Stimulated activated CD8-positive, alpha-beta memory T cell treated with anti-CD3 and anti-CD28 coated beads, Interleukin-4, amount 100 ng/mL, for 4 hours (primary cell): ENCODE data around the gene PCDH10.

Experiments used
- DNase-seq, 2 donors: peaks; one replicate each; pipeline ENCODE4 v3.0.0-alpha.2; 2020; ENCODE audit warnings: low read depth in 2 of 2, low spot score in 1 of 2

The PCDH10 gene

DNA sequence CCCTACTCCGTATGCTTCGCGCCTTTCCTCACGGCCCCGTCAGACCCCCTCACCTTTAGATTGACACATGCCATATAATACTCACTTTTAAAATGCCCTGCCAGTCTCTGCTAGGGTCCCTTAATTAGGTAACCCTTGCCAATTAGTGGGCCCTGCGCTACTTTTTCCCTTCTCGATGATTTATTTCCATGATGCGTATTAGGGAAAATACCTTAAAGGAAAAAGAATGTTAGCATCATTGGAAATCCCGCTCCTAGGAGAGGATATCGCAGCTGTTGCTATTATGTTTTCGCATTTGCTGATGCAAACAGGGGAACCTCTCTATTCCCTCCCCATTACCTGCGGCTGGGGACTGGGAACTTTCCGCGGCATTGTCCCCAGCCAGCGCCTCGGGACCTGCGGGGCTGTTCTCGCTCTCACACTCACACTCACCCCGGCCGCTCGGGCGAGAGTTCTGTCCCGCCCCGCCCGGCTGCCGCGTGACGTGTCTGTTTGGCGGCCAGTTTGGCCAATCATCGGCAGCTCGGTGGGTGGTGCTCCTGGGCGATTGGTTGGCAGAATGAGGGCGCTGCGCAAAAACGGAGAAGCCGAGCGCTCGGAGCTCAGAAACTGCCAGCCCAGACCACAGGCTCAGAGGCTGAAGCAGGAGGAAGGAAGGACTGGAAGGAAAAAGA lies at the start of gene PCDH10:
Gene PCDH10, plus strand, starts transcription at position 605 of the 674 bp plus-strand sequence. CDS start 847 bp downstream, outside the sequence.
- DNase-seq: no peak

- no peak for DNase-seq
Observed at GRCh38 chr4:133102043-133102442, 47.1 kb upstream of the PCDH10 start.

DNA sequence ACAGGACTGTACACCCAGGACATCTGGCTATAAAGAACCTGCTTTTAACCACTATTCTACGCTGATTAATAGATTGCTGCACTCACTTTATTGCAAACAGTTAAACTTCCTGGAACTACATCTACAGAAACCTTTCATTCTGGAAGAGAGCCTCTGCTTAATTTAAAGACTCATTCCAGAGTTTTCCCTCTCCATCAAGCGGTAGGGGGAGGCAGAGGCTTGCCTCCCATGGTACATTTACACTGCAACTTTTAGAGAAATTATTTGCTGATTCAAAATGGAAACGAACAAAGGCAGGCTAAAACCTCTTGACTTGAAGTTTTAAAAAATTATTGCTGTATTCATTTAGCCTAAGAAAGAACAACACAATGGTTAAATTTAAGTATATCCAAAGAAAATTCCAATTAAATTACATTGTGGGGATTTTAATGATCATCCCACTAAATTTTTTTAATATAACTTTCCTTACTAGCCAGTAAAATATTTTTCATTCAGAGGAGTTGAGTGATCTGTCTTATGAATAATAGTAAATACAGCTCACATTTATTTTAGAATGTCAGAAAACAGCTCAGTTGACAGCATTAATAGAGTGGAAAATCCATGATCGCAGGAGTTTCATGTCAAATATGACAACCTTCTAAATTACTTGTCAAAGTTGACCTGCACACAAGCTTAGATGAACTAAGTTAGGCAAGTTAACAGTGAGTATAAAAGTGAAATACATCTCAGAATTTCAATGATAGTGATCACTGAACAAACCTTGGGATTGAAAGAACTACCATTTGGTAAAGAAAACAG lies 46.3 kb upstream of the PCDH10 start:
- no peak for DNase-seq

GRCh38 chr4:133112641-133113040 lies 36.5 kb upstream of the PCDH10 start:
- DNase-seq: no peak

- no peak for DNase-seq
Observed at GRCh38 chr4:133124746-133125145, 24.3 kb upstream of the PCDH10 start.

- no peak for DNase-seq
Observed at GRCh38 chr4:133127500-133127899, 21.6 kb upstream of the PCDH10 start.

DNA sequence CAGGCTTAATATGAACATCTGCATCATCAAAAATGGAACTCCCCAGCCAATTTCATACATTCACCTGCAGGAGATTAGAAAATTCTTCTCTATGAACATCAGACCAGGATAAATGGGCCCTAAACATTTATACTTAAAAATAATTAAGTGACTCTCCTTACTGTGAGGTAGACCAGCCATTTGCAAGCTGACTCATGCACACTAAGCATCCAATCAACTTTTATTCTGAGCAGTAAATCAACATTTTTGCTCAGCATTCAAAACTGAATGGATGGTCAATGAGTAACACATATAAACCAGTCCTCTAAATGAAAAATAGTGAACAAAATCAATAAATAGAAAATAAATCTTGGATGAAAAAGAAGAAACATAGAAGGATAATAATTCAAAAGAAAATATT lies 19.9 kb upstream of the PCDH10 start:
- no peak for DNase-seq

DNA sequence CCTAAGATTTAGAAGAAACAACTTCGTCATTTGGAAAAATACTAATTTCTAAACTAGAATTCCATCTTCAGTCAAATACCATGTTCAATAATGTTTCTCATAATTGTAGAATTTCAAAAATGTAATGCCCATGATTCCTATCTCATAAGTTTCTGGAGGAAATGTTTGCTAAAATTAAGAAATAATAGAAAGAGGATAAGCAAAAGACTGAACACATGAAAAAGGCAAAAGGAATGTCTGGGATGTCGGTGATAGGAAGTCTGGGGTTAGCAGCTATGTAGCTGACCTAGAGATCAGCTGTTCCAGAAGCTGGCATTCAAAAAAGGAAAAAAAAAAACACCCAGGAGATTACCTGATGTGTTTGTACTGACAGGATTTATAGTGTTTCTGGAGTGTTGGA lies 18.9 kb upstream of the PCDH10 start:
- DNase-seq: no peak

DNA sequence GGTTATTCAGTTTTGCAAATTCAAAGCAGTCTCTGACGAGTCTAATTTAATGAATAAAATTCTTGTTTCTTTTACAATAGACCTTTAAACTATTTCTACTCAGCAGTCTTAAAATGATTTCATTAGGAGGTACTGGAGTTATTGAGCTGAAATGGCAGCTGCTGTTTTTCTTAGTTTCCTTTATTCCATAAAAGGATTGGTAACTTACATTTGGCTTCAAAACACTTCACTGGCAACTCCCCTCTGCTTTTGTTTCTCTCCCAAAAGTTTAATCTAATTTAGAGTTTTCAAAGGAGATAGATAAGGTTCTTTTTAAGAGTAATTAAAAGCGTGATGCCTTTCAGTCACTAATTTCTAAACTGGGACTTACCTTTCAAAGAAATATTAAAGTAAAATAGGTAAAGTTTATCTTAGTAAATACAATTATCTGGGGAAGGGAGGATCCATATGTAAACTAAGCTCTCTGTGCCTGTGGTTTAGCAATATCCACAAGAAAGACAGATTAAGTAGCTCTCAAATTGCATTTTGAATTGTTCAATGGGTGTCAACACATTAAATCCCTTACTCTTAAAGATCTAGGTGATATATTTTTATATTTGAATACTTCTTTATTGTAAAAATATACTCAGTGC lies 17.1 kb upstream of the PCDH10 start:
- no peak for DNase-seq

DNA sequence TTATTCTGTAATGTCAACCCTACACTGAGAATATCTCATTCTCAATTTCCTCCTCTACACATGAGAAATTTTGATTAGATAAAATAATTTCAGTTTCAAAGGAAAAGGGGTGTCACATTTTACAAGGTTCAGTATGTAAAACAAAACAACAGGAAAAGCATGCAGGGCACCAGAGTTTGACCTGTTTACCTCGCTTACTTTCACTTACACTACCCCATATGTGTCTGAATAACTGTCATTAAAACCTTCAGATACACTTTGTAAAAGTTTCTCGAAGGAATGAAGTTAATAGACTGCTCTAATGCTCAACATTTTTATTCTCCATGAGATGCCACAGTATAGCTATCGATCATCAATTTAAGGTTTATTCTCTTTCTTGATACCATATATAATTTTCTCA lies 12.3 kb upstream of the PCDH10 start:
- DNase-seq: no peak

DNA sequence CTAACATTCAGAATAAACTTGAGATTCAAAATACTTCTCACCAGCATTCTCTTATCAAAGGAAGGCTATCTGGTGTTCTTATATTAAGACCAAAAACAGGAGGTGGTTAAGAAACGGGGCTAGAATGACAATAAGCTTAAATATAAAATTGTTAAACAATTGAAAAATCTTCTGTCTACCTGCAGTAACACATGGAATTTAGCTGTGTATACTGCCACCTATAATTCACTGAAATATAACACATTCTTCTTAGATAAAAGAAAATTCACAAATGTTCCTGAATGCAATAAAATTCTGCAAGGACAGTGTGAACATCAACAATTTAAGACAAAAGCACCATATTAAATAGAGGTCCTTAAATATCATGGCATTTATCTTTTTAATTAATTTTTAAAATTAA lies 11.5 kb upstream of the PCDH10 start:
- DNase-seq: no peak

DNA sequence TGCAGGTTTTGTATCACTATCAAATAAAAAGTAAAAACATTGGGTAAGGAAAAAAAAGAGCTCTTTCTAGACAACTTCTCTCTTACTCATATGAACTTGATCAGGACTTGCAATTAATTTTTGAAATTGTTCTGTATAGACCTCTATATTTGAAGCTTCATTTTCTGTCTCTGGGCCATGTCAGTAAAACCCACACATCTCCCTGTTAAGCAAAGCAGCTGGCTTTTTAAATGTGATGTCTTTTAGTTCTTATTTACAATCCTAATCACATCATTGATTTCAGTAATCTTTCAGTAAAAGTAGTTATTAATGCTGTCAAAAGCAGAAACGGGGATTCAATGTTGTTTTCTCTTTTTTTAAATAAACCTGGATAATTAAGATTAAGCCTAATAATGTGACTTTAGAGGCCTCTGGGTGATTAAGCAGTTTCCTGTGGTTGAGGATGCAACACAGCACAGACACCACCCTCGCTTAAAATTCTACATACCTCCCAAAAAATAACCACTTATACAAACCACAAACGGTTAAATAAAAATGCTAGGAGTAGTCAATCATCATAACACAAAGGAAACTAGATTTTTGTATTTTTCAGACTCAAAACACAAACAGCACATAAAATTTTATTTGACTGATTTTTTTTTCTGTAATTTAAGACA lies 5.2 kb upstream of the PCDH10 start:
- DNase-seq: no peak

GRCh38 chr4:133145241-133145640 lies 3.9 kb upstream of the PCDH10 start:
- DNase-seq: no peak

DNA sequence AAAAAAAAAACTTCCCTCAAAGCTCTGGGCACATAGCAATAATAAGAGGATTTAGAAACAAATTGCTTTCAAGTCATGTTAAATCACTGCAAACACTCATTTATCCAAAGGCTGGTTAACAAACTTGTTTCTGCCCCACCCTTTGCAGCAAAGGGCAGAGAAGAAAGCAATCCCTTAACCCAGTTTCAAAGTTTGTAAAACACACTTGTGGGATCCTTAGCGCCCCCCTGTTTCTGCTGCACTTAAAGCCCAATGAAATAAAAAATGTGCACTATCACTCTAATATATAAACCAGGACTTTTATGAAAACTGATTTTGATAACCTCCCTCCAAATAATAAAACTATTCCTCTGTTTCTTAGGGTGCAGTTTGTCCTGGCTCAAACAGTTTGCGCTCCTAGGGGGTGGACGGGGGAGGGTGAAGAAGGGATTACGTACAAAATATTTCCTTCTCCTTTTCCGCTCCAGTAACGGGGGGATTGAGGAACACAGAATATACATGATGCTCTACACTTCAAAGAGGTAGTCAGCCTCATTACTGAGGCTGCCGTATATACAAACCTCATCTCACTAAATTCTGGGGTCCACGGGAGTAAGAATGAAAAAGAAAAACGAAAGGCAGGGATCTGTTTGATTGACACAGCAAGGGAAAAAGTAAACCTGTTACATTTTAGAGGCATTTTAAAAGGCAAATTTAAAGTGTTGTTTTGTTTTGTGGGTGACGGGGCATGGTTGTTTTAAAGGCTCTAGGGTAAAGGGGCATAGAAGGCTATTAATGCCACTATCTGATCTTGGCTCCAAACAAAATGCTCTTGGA lies 3.1 kb upstream of the PCDH10 start:
- DNase-seq: no peak

DNA sequence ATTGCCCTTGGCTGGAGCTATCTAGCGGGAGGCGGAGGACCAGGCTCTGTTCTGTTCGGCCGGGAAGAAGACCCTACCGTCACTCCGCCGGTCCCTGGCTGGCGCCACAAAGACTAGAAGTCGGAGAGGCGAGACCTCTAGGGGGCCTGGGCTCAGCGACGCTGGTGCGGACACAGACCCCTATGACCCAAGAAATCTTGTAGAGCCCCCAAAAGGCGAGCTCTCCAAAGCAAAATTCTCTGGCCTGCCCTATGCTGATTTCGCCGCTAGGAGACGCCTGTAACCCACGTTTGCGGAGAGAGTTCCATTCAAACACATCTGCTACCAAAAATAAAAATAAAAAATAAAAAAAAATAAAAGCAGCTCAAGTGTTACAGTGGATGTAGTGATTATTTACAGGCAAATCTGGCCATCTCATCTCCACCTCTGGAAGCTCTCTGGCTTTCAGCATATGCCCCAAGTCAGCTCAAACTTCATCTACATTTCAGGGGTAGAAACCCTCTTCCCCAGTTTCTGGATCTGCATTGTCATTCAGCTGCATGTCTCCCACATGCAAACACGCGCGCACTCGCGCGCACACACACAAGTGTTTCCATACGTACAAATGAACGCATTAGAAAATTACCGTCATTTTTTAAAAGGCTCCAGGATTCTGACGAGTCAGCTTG lies 2.4 kb upstream of the PCDH10 start:
- no peak for DNase-seq

DNA sequence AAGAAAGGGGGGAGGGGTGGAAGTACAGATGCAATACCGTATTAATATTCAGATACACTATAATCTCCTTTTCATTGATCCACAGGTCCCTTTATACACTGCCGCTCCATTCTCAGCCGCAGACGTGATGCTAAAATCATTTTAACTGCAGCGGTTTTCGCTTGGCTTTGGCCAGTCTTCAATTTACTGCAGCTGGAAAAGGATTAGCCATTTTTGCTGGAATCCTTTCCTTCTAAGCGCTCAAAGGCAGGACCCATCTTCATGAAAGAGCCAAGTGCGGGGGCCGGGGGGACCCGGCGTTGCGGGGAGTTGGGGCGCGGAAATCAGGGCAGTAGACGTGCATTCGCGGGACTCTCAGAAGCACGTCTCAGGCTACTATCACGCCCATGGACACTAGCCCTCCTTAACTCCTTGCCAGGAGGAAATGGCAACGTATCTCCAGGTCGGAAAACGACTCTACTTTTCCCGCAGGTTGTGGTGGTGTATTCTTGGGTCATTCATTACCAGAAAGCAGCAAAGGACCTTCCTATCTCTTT lies 1.7 kb upstream of the PCDH10 start:
- DNase-seq: no peak

DNA sequence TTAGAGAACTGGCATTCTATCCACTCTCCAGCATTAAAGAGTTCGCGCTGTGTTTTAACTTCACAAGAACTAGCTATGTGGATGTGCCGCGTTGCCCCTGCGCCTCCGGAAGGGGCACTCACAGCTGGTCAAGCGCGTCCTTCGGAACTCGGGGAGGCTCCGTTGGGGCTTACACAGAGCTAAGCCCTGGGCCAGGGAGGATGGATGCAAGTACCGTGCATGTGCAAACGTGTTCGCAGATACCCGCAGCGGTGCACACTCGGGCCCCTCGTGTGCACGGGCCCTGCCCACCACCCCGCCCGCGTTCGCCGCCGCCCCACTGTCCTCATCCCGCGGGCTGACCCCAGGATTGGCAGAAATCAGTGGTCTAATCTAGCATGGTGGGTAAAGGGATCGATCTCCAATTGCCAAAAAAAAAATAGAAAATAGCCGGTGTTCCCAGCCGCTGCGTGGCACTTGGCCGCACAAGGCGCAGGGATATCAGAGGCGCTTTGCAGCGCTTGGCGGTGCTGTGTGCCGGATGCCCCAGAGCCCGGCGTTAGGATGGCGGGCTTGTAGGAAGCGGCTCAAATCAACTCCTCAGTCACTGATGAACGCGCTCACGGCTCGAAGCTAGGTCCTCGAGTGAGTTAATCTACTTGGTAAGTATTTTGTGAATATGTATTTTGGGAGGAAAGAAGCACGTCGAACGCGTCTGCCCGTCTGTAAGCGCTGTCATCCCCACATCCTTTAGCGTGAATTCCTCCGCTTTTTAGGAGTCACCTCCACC lies 989 bp upstream of the PCDH10 start:
- DNase-seq: no peak

- no peak for DNase-seq
Observed at GRCh38 chr4:133149364-133149695, 236 bp downstream of the PCDH10 start.

GRCh38 chr4:133149932-133150471 lies 908 bp downstream of the PCDH10 start:
- no peak for DNase-seq
